Measurements from ENCODE around the gene PDAP1. TPM values are rescaled to one million over a fixed set of nuclear protein-coding genes. Genes with fewer than 3 reads are reported as not detected.

The PDAP1 gene
- total and polyA plus RNA-seq, 10 of the 15 experiments (the other 5 are each of a cell fraction or from before 2014, with no cell fraction given), result 6.6 to 200 (median 87.7) TPM

DNA sequence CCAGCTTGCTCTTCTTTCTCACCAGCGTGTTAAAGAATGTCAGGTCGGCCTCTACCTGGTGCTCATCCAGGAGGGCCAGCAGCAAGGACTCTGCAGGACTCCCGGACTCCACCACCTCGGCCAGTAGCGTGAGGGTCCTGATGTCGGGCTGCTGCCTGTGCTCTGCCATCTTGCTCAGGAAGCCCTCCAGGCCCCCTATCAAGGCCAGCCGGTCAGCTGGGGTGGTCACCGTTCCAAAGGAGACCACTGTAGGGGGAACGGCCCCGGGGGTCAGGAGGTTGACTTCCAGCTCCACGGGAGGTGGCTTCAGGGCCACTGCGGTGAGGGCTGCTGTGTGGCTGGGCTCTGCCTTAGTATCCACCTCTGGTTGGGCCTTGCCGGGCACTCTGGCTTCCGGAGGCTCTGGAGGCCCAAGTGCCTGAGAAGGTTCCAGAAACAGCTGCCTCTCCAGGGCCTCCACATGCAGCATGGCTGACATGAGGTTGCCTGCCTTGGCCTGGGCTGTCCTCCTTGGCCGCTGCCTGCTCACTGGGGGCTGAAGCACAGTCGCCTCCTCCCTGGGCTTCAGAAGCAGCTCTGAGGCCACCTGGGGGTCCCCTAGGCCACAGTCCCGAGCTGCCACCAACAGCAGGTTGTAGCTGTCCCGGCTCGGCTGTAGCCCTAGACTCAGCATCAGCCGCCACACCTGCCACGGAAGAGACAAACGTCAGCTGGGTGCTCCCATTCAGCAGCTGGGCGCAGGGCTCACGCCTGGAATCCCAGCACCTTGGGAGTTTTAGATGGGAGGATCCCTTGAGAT, 16.7 kb upstream of the PDAP1 start (continued):
- no peak for TF ChIP-seq PRDM15 (CRISPR knock-in tag; IDR thresholded peaks at IDR 0.05)
- TF ChIP-seq POU2F2 (IDR thresholded peaks at IDR 0.05; ENCODE audit: borderline replicate concordance, low read depth, low read length), result no peak
- no peak for TF ChIP-seq RAD51 (IDR thresholded peaks at IDR 0.05)
- no peak for TF ChIP-seq CUX1 (IDR thresholded peaks at IDR 0.05; ENCODE audit: insufficient replicate concordance, low read depth, low read length)
